ENCODE data around the gene MRPL1. TPM values are rescaled to one million over a fixed set of nuclear protein-coding genes. Genes with fewer than 3 reads are reported as not detected.
A peak's percentile ranks its signal among the peaks of the same experiment; 100 is the strongest.

MRPL1 gene
- total RNA-seq, 1 donor from 2014 or later: 26.1 TPM

DNA sequence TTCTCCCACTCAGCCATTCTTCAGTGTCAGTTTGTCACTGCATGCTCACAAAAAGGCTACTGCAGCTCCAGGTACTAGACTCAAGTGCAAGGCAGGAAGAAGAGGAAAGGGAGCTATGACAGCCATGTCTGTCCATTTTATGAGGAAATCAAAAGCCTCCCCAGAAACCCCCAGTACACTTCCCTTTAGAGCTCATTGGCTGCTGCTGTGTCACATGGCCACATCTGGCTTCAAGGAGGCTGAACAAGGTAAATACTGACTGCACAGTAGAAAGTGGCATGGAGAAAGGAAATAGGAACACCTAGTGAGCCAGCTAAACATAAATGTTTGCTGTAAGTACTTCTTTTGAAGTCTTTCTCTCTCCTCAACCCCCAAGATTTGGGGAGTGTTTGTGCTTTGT is 127.3 kb downstream of the MRPL1 start:
- Mint-ChIP-seq H3K27ac (ENCODE audit: unreplicated experiment) (no peak overlapping the region), H3K27me3 (ENCODE audit: low read depth) (peaks cover 8% of the 10 kb centered on the region), H3K9me3 (ENCODE audit: low read depth) (no peaks in the 10 kb centered on the region), H3K4me1 (ENCODE audit: low read depth) (peaks cover 12% of the 10 kb centered on the region), H3K4me3 (ENCODE audit: unreplicated experiment) (no peak overlapping the region), H3K36me3 (ENCODE audit: low read depth) (no peaks in the 10 kb centered on the region)
- TF ChIP-seq, protein P1, sequence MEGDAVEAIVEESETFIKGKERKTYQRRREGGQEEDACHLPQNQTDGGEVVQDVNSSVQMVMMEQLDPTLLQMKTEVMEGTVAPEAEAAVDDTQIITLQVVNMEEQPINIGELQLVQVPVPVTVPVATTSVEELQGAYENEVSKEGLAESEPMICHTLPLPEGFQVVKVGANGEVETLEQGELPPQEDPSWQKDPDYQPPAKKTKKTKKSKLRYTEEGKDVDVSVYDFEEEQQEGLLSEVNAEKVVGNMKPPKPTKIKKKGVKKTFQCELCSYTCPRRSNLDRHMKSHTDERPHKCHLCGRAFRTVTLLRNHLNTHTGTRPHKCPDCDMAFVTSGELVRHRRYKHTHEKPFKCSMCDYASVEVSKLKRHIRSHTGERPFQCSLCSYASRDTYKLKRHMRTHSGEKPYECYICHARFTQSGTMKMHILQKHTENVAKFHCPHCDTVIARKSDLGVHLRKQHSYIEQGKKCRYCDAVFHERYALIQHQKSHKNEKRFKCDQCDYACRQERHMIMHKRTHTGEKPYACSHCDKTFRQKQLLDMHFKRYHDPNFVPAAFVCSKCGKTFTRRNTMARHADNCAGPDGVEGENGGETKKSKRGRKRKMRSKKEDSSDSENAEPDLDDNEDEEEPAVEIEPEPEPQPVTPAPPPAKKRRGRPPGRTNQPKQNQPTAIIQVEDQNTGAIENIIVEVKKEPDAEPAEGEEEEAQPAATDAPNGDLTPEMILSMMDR (IDR thresholded peaks at IDR 0.05): no peak
- no peak for DNase-seq (ENCODE audit: low spot score)

DNA sequence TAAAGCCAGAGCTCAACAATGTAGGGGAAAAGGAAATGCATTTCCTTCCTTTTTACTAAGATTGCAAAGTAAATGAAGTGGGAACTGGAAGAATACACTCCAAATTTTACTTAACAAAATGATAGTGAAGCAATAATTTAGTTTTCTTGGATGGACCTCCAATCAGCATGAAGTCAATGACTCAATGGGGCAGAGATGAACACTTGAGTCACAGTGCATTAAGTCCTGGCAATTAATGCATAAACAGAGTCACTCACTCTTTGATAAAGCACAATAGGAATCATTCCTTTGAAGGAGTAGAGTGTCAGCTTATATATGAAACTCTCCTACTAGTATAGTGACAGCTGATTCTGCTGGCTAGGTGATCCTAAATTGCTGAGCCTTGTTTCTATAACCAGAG is 127.8 kb downstream of the MRPL1 start:
- Mint-ChIP-seq H3K4me3 (ENCODE audit: unreplicated experiment) (no peak overlapping the region), H3K27me3 (ENCODE audit: low read depth) (peaks cover 8% of the 10 kb centered on the region), H3K36me3 (ENCODE audit: low read depth) (no peaks in the 10 kb centered on the region), H3K27ac (ENCODE audit: unreplicated experiment) (no peak overlapping the region), H3K9me3 (ENCODE audit: low read depth) (no peaks in the 10 kb centered on the region), H3K4me1 (ENCODE audit: low read depth) (peaks cover 12% of the 10 kb centered on the region)
- DNase-seq (ENCODE audit: low spot score): no peak
- TF ChIP-seq, protein P1 (IDR thresholded peaks at IDR 0.05): no peak

DNA sequence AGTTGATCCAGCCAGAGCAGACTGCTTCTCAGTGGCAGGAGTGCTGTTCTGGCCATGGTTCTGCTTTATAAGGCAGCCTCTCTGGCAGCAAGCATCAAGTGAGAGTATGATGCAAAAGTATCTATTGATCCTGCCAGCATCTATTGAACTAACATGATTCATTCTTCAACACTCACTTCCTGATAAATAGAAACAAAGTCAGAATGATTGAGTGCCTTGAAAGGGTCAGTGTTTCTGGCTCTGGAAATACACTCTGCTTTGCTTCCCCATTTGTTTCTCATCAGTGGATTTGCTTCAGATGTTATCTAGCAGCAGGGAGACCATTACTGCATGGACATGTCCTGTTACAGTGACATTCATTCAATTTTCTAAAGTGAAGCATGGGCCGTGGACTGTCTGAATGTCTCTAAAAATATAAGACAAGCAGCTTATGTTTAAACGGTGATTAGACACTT is 128.3 kb downstream of the MRPL1 start:
- no peak for DNase-seq (ENCODE audit: low spot score)
- peaks cover 12% of the 10 kb centered on the region for H3K4me1 Mint-ChIP-seq (ENCODE audit: low read depth)
- peaks cover 8% of the 10 kb centered on the region for H3K27me3 Mint-ChIP-seq (ENCODE audit: low read depth)
- TF ChIP-seq, protein P1 (IDR thresholded peaks at IDR 0.05): no peak
- no peak overlapping the region for H3K4me3 Mint-ChIP-seq (ENCODE audit: unreplicated experiment)
- no peaks in the 10 kb centered on the region for H3K36me3 Mint-ChIP-seq (ENCODE audit: low read depth)
- H3K9me3 Mint-ChIP-seq (ENCODE audit: low read depth): no peaks in the 10 kb centered on the region
- H3K27ac Mint-ChIP-seq (ENCODE audit: unreplicated experiment): no peak overlapping the region

DNA sequence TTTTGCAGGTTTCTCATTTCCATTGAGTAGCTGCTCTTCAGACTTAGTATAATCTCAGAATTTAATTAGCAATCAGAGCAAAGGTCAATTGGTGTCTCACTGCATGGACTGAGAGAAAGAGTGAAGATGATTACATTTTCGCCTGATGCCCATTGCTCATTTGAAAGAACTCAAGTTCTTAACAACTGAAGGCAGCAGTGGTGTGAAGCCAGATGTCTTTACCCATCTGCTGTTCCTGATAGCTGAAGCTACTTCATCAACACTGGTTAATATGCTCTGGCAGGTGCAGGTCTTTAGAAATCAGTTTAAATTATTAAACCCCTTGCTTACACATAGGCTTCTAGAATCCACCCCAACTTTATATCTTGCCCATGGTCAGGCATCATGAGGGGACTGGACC is 130.0 kb downstream of the MRPL1 start:
- DNase-seq (ENCODE audit: low spot score): no peak
- Mint-ChIP-seq H3K4me1 (ENCODE audit: low read depth) (peaks cover 12% of the 10 kb centered on the region), H3K9me3 (ENCODE audit: low read depth) (no peaks in the 10 kb centered on the region), H3K27ac (ENCODE audit: unreplicated experiment) (no peak overlapping the region), H3K36me3 (ENCODE audit: low read depth) (no peaks in the 10 kb centered on the region), H3K4me3 (ENCODE audit: unreplicated experiment) (no peak overlapping the region), H3K27me3 (ENCODE audit: low read depth) (peaks cover 8% of the 10 kb centered on the region)
- TF ChIP-seq, protein P1 (IDR thresholded peaks at IDR 0.05): no peak

DNA sequence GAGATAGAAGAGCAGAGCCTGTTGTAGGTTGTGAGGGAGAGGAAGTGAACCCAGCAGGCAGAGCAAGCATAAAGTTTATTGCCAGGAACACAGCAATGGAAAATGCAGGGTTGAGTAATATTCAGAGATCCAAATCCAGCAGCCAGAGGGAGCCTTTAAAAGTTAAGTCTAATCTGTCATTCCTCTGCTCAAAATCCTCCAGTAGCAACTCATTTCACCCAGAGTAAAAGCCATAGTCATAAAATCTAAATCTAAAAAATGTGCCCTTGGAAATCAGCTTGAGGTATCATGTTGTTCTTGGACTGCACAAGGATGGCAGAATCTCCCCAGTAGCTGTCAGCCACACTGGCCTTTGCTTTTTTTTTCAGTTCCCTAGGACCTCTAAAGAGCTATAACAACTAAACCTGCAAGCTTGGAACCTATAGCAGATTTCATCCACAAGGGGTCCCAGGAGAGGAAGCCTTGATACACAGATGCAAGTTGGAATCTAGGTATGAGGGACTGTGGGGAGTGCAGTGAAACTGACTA is 131.6 kb downstream of the MRPL1 start:
- Mint-ChIP-seq H3K27me3 (ENCODE audit: low read depth) (peaks cover 7% of the 10 kb centered on the region), H3K4me1 (ENCODE audit: low read depth) (peaks cover 12% of the 10 kb centered on the region), H3K4me3 (ENCODE audit: unreplicated experiment) (no peak overlapping the region), H3K27ac (ENCODE audit: unreplicated experiment) (no peak overlapping the region), H3K9me3 (ENCODE audit: low read depth) (no peaks in the 10 kb centered on the region), H3K36me3 (ENCODE audit: low read depth) (no peaks in the 10 kb centered on the region)
- TF ChIP-seq, protein P1 (IDR thresholded peaks at IDR 0.05): peak; percentile 85
- no peak for DNase-seq (ENCODE audit: low spot score)

Measured in chondrocyte (in vitro differentiated cells).